Glomerular endothelial cell (primary cell): ENCODE data around the gene SLC37A1. TPM values are rescaled to one million over a fixed set of nuclear protein-coding genes. Genes with fewer than 3 reads are reported as not detected.

Experiments
- DNase-seq: peaks from one replicate; pipeline ENCODE4 v3.0.0-alpha.2; 2011; ENCODE audit warnings: low read depth, low spot score; ENCODE audit errors: extremely low read depth
- total RNA-seq: library from RNA; depleted of rRNA; stranded (reverse); fragments of >200 nt; gene quantifications from 2 replicates; pipeline ENCODE4 v1.2.3, GENCODE V29; 2015

SLC37A1 gene
- total RNA-seq, 1 donor from 2014 or later: 26.8 TPM

- DNase-seq: no peak
Observed at GRCh38 chr21:42571391-42572150, 57.9 kb downstream of the SLC37A1 start.

DNA sequence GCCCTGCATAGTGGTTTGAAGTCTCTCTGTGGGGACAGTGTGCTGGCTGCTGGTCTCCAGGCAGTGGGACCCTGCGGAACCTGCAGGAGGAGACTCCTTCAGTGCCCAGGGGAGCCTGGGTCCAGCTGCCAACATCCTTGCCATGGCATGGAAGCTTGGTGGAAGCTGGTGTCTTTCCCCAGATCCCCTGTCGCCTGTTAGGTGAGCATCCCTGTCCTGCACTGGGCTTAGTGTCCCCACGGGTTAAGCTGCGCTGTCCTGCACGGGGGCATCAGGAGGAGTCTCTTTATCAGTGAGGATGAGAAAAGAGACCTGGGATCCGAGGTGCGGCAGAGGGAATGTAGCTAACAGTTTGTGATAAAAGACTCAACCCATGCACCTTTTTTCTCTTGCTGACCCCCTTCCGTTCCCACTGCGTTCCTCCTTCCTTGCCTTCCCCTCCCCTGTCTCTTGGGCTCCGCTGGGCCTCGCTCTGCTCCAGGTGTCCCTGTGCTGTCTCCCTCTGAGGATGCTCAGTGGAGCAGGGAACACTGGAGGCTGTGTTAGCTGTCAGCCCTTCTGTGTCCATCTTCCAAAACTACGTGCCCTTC, 59.3 kb downstream of the SLC37A1 start:
- DNase-seq: no peak

- DNase-seq: no peak
Observed at GRCh38 chr21:42574234-42575027, 60.8 kb downstream of the SLC37A1 start.

GRCh38 chr21:42575111-42575510, 61.5 kb downstream of the SLC37A1 start:
- DNase-seq: no peak

- no peak for DNase-seq
Observed at GRCh38 chr21:42576639-42577038, 63.0 kb downstream of the SLC37A1 start.

GRCh38 chr21:42578034-42578433, 64.4 kb downstream of the SLC37A1 start:
- DNase-seq: no peak

DNA sequence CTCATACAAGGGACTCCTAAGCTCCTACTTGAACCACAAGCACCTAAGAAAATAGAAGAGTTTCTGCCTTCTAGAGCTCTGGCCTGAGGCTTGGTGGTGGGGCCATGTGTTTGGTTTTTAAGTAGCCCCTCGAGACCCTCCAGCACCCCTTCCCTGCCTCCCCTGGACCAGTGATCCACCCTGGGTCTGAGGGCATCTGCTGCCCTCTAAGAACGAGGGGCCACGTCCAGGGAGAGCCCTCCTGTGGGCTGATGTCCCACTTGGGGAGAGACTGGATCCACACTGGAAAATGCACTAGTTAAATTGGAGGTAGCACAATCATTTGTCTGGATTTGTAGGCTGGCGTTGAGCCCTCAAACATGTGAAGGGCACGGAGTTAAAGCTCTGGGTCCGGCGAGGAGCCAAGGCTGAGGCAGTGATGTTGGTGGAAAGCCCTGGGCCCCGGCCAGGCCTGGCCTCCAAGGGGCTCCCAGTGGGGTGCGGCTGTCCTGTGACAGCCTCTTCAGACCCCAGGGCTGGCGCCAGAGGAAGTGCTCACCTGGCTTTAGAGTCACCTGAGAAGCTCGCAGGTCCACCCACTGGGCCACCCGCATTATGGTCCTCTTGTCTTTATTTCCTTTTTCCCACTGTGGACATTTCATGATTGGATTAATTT, 65.2 kb downstream of the SLC37A1 start:
- DNase-seq: no peak

DNA sequence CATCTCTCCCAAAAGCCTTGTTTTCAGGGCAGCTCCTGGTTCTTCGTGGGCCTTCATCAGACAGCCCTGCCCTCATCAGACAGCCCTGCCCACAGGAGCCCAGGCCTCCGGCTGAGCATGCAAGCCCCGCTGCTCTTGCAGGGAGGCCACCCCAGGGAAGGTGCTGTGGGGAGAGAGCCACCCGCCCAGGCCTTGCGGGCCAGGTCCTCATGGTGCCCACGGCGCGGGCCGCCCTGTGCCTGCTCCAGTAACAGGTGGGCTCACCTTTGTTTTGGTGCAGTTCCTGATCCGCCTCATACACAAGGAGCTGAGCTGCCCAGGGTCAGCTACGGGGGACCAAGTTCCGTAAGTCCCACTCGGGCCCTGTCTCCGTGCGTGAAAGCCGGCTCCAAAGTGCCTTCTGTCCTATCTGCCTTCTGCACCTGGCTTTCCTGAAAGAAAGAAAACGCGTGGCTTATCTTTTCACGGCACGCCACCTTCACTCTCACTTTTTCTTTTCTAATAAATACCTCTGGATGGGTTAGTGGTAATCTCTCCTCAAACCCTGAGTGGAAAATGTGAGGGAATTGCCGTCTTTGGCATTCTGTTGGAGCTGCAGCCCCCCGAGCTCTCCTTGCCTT, 65.9 kb downstream of the SLC37A1 start:
- DNase-seq: no peak

DNA sequence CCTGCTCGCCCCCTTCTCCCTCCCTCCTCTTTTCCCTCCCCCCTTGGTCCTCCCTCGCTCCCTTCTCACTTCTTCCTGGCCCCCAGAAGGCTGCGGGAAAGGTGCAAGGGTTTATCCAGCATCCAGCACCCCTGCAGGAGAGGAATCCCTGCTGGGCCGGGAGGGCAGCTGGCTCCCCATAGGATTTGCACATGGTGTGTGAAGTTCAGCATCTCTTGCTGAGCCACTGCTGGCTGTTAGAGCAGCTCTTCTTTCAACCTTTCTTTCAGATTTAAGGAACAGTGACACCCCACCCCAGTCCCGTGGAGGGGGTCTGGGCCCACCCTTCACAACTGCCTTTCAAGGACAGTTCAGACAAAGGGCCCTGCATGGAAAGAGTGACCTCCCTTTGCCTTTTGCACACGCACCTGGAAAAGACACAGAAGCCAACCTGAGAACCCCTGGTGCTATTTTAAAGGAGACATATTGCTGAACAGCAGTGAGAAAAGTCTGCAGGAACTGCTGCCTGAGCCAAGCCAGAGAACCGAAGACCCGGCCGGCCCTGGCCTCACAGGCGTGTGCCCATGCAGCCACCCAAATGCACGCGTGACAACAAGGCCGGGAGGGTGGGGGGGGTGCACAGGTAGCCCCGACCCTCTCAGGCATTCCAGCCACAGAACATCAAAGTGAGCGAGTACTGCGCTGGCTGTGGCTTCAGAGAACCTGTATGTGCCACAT, 66.6 kb downstream of the SLC37A1 start:
- DNase-seq: no peak

GRCh38 chr21:42580793-42581321, 67.2 kb downstream of the SLC37A1 start:
- DNase-seq: no peak

DNA sequence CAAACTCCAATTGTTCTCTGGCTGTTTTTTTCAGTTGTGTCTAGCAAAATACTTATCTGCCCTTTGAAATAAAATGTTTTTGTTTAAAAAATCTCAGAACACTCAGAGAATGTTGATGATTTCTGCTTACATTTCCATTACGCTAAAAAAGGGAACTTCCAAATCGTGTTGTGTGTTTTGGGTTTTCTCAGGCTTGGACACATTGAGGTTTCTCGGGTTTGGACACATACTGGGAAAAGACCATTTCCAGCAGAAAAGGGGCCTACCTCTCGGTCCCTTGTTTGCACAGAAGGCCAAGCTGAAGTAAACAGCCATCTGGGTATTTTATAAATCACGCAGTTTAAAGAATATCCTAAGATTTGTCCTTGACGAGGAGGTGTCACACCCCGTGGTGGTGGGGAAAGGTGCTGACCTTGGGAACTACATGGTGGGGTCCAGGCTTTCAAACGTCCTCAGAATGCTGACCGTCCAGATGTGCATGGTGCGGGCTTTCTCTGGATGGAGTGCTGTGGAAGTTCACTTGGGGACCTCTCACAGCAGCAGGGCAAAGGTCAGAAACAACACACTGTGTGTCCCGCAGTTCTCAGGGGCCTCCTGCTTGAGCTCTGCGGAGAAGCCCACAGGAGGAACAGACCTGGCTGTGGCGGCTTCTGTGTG, 67.8 kb downstream of the SLC37A1 start:
- DNase-seq: no peak

GRCh38 chr21:42581993-42582786, 68.5 kb downstream of the SLC37A1 start:
- no peak for DNase-seq

DNA sequence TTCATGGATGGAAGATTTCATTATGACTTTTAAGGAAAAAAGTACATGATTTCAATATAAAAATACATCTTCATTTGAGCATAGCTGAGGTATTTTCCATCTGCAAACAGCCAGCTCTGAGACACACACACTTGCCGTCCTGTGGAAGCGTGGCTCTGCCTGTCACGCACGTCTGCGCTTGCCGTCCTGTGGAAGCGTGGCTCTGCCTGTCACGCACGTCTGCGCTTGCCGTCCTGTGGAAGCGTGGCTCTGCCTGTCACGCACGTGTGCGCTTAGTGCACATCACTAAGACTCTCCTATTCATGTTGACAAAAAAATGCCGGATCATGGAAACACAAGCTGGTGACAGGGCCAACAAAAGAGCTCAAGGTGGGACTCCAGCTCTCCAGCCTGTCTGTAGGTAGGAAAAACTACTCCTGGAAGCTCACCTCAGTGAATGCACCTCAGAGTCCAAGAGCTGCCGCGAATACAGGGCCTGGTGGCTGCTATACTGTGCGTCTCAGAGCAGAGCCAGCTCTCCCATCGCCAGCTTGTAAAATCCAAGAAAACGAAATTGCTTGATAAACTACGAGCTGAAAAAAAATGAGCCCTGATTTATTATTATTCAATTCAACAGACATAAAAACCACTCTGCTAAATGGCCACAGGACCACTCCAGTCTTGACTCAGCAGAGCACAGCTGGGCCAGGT, 69.3 kb downstream of the SLC37A1 start:
- no peak for DNase-seq

GRCh38 chr21:42583477-42584295, 70.0 kb downstream of the SLC37A1 start:
- no peak for DNase-seq

- no peak for DNase-seq
Observed at GRCh38 chr21:42584296-42584641, 70.6 kb downstream of the SLC37A1 start.

DNA sequence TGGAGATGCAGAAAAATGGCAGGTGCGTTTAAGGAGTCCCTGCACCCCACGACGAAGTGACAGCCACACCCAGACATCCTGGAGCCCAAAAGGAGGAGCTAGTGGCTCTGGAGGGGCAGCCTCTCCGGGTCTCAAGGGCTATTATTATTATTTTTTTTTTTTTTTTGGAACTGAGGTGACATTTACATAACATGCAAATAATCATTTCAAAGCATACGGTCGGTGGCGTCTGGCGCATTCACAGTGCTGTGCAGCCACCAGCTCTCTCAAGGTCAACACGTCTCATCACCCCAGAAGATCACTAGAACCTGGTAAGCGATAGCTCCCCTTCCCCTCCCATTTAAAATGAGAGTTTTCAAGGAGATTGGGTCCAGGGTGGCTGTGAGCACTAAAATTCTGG, 72.2 kb downstream of the SLC37A1 start:
- no peak for DNase-seq

DNA sequence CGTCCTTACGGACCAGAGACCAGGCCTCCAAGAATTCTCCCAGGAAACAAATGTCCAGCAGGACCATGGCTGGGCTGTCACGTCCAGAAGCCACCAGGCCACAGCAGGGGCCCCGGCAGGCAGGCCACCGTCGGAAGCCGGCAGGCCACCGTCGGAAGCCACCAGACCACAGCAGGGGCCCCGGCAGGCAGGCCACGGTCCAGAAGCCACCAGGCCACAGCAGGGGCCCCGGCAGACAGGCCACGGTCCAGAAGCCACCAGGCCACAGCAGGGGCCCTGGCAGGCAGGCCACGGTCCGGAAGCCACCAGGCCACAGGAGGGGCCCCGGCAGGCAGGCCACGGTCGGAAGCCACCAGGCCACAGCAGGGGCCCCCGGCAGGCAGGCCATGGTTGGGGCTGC, 72.8 kb downstream of the SLC37A1 start:
- no peak for DNase-seq
